ENCODE measurements around the gene CRY1.

Gene CRY1

DNA sequence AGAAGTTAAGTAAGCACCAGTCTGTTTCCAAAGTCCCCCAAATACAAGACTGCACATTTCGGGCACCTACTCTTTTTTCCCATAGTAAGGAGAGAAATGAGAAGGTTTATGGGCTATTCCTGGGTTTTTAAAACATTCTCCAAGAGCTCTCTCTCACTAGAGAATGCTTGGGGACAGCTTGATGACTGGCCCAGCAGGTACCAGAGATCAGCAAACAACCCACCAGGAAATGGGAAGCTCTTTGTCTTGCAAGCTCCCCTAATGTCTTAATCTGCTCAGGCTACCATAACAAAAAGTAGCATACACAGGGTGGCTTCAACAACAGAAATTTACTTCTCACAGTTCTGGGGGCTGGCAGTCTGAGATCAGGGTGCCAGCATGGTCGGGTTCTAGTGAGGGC is 41.8 kb upstream of the CRY1 start:
- Histone ChIP-seq H3K9me3 (ENCODE audit: insufficient read depth, low read depth, low read length) (no peaks in the 10 kb centered on the region), H3K27me3 (ENCODE audit: insufficient read depth, low read length, poor library complexity, severe bottlenecking) (no peaks in the 10 kb centered on the region), H3K4me1 (ENCODE audit: insufficient read depth, low read length, poor library complexity, severe bottlenecking) (peaks cover 7% of the 10 kb centered on the region), H2AFZ (ENCODE audit: low read length) (no peak overlapping the region), H3K9me2 (replicated peaks; ENCODE audit: low read depth, low read length) (no peaks in the 10 kb centered on the region), H3F3A (ENCODE audit: low read depth) (no peaks in the 10 kb centered on the region), H3K4me3 (ENCODE audit: low read length, poor library complexity, severe bottlenecking) (no peak overlapping the region), H3K36me3 (ENCODE audit: insufficient read depth, low read length) (no peaks in the 10 kb centered on the region), H3K4me2 (ENCODE audit: low read depth, low read length, poor library complexity, severe bottlenecking) (no peak overlapping the region), H4K20me1 (ENCODE audit: insufficient read depth, low read length, poor library complexity, severe bottlenecking) (no peaks in the 10 kb centered on the region), H3K9ac (ENCODE audit: low read depth, low read length, poor library complexity, severe bottlenecking) (no peak overlapping the region), H3K79me2 (ENCODE audit: insufficient read depth, low read length) (no peaks in the 10 kb centered on the region)
- TF ChIP-seq EZH2phosphoT487 (IDR thresholded peaks at IDR 0.05; ENCODE audit: borderline replicate concordance) = no peak
- TF ChIP-seq, protein P1, sequence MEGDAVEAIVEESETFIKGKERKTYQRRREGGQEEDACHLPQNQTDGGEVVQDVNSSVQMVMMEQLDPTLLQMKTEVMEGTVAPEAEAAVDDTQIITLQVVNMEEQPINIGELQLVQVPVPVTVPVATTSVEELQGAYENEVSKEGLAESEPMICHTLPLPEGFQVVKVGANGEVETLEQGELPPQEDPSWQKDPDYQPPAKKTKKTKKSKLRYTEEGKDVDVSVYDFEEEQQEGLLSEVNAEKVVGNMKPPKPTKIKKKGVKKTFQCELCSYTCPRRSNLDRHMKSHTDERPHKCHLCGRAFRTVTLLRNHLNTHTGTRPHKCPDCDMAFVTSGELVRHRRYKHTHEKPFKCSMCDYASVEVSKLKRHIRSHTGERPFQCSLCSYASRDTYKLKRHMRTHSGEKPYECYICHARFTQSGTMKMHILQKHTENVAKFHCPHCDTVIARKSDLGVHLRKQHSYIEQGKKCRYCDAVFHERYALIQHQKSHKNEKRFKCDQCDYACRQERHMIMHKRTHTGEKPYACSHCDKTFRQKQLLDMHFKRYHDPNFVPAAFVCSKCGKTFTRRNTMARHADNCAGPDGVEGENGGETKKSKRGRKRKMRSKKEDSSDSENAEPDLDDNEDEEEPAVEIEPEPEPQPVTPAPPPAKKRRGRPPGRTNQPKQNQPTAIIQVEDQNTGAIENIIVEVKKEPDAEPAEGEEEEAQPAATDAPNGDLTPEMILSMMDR (conservative IDR thresholded peaks at IDR 0.05; ENCODE audit: low read length) = no peak

- H3K27me3 ChIP-seq (ENCODE audit: insufficient read depth, low read length, poor library complexity, severe bottlenecking) = no peaks in the 10 kb centered on the region
- H3F3A ChIP-seq (ENCODE audit: low read depth) = no peaks in the 10 kb centered on the region
- no peaks in the 10 kb centered on the region for H3K36me3 ChIP-seq (ENCODE audit: insufficient read depth, low read length)
- no peak overlapping the region for H3K9ac ChIP-seq (ENCODE audit: low read depth, low read length, poor library complexity, severe bottlenecking)
- no peak overlapping the region for H3K4me2 ChIP-seq (ENCODE audit: low read depth, low read length, poor library complexity, severe bottlenecking)
- H3K4me1 ChIP-seq (ENCODE audit: insufficient read depth, low read length, poor library complexity, severe bottlenecking) = peaks cover 7% of the 10 kb centered on the region
- 0 out of 2 replicates have a peak overlapping the region, but pooled peaks have one; percentile 17 for H2AFZ ChIP-seq (ENCODE audit: low read length)
- no peaks in the 10 kb centered on the region for H3K79me2 ChIP-seq (ENCODE audit: insufficient read depth, low read length)
- no peaks in the 10 kb centered on the region for H3K9me3 ChIP-seq (ENCODE audit: insufficient read depth, low read depth, low read length)
- TF ChIP-seq EZH2phosphoT487 (IDR thresholded peaks at IDR 0.05; ENCODE audit: borderline replicate concordance) = no peak
- TF ChIP-seq, protein P1 (conservative IDR thresholded peaks at IDR 0.05; ENCODE audit: low read length) = peak; percentile 92
- H3K9me2 ChIP-seq (replicated peaks; ENCODE audit: low read depth, low read length) = no peaks in the 10 kb centered on the region
- H4K20me1 ChIP-seq (ENCODE audit: insufficient read depth, low read length, poor library complexity, severe bottlenecking) = no peaks in the 10 kb centered on the region
- no peak overlapping the region for H3K4me3 ChIP-seq (ENCODE audit: low read length, poor library complexity, severe bottlenecking)
Observed at GRCh38 chr12:107134558-107134957, 41.2 kb upstream of the CRY1 start.

- TF ChIP-seq EZH2phosphoT487 (IDR thresholded peaks at IDR 0.05; ENCODE audit: borderline replicate concordance) = no peak
- TF ChIP-seq, protein P1 (conservative IDR thresholded peaks at IDR 0.05; ENCODE audit: low read length) = peak; percentile 41
- no peaks in the 10 kb centered on the region for H3F3A ChIP-seq (ENCODE audit: low read depth)
- no peak overlapping the region for H3K9ac ChIP-seq (ENCODE audit: low read depth, low read length, poor library complexity, severe bottlenecking)
- no peak overlapping the region for H3K4me3 ChIP-seq (ENCODE audit: low read length, poor library complexity, severe bottlenecking)
- no peaks in the 10 kb centered on the region for H3K27me3 ChIP-seq (ENCODE audit: insufficient read depth, low read length, poor library complexity, severe bottlenecking)
- no peaks in the 10 kb centered on the region for H3K9me3 ChIP-seq (ENCODE audit: insufficient read depth, low read depth, low read length)
- no peaks in the 10 kb centered on the region for H4K20me1 ChIP-seq (ENCODE audit: insufficient read depth, low read length, poor library complexity, severe bottlenecking)
- no peaks in the 10 kb centered on the region for H3K79me2 ChIP-seq (ENCODE audit: insufficient read depth, low read length)
- H2AFZ ChIP-seq (ENCODE audit: low read length) = no peak overlapping the region
- no peak overlapping the region for H3K4me2 ChIP-seq (ENCODE audit: low read depth, low read length, poor library complexity, severe bottlenecking)
- peaks cover 7% of the 10 kb centered on the region for H3K4me1 ChIP-seq (ENCODE audit: insufficient read depth, low read length, poor library complexity, severe bottlenecking)
- no peaks in the 10 kb centered on the region for H3K9me2 ChIP-seq (replicated peaks; ENCODE audit: low read depth, low read length)
- no peaks in the 10 kb centered on the region for H3K36me3 ChIP-seq (ENCODE audit: insufficient read depth, low read length)
Observed at GRCh38 chr12:107133462-107133861, 40.1 kb upstream of the CRY1 start.
